Stomach (tissue), 4 donors: ENCODE measurements around the gene PPP1R9B.

Experiments used
- CTCF ChIP-seq, 7 experiments: fragments of 450-650 bp in 4 of 7; fragments of 200-600 bp in 3 of 7; sonication (generic) in 3 of 7; IDR thresholded peaks; one replicate each; pipeline ENCODE4 v1.5.1; 2016 to 2019; ENCODE audit warnings: antibody characterized with exemption in 7 of 7, control low read depth in 2 of 7, mild to moderate bottlenecking in 1 of 7
- EP300 ChIP-seq: sonication (generic); formaldehyde crosslinking; IDR thresholded peaks from one replicate; pipeline ENCODE4 v1.6.1; 2017; ENCODE audit warnings: antibody characterized with exemption
- POLR2A ChIP-seq, 4 donors: fragments of 450-650 bp; IDR thresholded peaks; one replicate each; pipeline ENCODE4 v1.6.1; 2016; ENCODE audit warnings: antibody characterized with exemption in 4 of 4, control low read depth in 2 of 4, mild to moderate bottlenecking in 1 of 4, moderate library complexity in 1 of 4
- POLR2AphosphoS5 ChIP-seq, 3 donors: sonication (generic); formaldehyde crosslinking; IDR thresholded peaks; one replicate each; pipeline ENCODE4 v1.6.1; 2016; ENCODE audit warnings: antibody characterized with exemption in 3 of 3

GRCh38 chr17:50162466-50163254, 12.2 kb upstream of the PPP1R9B start:
- no peak for TF ChIP-seq CTCF (IDR thresholded peaks at IDR 0.05)
- TF ChIP-seq POLR2A (IDR thresholded peaks at IDR 0.05) = no peak
- TF ChIP-seq EP300 = no peak
- TF ChIP-seq POLR2AphosphoS5 (IDR thresholded peaks at IDR 0.05) = no peak
